NCI-H128 (cell line): ENCODE measurements around the gene FAM177B.

Experiments
- DNase-seq: peaks from one replicate; lab custom pipeline; 2025; ENCODE audit not compliant: unreplicated experiment; lab: John Stamatoyannopoulos, UW

The FAM177B gene

DNA sequence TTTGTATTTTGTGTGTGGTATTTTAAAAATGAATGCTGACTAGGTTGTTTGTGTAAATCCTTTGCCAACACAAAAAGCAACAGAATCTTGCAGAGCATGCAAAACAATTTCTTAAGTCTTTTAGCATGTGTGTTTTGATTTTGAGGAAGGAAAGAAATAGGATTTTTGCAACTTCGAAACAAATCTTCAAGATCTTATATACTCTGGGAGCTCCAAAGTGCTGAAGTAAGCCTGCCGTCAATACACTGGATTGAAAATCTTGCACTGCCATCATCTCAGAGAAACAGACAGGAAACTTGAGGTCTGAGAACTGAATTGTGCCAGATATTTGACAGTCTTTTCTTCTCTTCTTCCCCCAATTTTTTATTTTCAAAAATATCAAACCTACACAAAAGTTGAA, 48.5 kb downstream of the FAM177B start:
- no peak for DNase-seq

DNA sequence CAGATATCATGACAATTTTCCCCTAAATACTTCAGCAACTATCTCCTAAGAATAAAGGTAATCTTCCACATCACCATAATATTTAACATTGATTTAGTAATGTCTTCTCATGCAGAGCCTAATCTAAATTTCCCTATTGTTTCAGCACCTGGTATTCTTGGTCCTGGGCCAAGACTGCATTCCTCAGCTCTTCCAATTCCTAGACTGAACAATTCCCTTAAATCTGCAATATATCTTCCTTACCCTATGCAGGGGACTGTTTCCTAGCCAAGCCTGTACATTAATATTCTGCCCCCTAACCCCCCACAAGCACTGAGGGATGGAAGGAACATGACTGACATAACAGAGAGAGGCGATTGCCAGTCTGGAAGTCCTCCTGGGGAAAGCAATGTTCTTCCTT, 49.1 kb downstream of the FAM177B start:
- DNase-seq = no peak

DNA sequence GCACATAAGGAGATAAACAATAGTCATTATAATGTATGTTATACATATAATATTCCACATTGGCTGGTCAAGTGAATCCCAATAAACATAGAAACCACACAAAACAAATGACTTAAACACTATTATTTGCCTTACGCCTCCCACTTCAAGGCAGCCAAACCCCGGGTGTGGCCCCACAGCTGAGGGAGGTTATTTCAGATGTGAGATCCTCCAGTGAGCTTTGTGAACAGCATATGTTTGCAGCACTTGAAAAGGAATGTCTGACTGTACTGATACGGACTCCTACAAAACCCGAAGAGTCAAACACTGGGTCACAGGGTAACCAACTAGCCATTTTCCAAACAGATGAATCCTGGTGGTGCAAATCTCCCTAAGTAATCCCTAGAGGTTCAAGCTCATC, 50.7 kb downstream of the FAM177B start:
- no peak for DNase-seq

DNA sequence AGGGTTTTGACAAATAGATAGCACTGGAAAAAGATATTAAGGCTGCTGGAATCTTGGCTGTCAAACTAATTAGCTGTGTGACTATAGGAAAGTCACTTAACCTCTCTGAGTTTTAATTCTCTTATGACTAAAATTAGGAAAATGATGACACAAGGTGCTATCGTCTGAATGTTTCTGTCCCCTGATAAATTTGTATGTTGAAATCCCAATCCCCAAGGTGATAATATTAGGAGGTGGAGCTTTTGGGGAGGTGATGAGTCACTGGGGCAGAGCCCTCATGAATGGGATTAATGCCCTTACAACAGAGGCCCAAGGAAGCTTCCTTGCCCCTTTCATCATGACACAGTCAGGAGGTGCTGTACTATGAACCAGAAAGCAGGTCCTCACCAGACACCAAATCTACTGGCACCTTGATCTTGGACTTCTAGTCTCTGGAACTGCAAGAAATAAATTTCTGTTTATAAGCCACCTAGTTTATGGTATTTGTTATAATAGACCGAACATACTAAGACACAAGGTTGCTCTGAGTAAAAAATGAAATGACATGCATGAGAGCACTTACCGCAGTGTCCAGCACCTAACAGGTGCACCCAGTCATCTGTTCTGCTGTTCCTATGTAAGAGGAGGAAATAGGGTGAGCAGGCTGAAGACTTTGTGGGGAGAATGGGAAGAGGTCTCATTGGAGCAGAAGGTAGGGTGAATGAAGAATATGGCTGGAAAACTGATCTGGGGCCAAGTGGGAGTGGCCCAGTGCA, 51.6 kb downstream of the FAM177B start:
- DNase-seq = no peak

DNA sequence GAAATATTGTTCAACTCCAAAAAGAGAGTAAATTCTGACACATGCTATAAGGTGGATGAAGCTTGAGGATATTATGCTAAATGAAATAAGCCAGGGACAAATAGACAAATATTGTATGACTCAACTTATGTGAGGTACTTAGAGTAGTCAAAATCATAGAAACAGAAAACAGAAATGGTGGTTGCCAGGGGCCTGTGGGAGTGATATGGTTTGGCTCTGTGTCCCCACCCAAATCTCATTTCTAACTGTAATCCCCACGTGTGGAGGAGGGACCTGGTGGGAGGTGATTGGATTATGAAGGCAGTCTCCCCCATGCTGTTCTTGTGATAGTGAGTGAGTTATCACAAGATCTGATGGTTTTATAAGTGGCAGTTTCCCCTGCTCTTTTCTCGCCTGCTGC, 53.1 kb downstream of the FAM177B start:
- no peak for DNase-seq

DNA sequence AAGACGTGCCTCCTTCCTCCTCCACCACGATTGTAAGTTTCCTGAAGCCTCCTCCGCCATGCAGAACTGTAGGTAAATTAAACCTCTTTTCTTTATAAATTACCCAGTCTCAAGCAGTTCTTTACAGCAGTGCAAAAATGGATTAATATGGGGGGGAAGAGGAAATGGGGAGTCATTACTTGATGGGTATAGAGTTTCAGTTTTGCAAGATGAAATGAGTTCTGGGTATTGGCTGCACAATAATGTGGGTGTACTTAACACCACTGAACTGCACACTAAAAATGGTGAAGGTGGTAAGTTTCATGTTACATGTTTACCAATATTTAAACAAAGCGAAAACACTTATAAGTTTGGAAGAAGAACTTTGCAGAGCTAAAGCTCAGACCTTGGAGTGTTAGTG, 53.5 kb downstream of the FAM177B start:
- no peak for DNase-seq

DNA sequence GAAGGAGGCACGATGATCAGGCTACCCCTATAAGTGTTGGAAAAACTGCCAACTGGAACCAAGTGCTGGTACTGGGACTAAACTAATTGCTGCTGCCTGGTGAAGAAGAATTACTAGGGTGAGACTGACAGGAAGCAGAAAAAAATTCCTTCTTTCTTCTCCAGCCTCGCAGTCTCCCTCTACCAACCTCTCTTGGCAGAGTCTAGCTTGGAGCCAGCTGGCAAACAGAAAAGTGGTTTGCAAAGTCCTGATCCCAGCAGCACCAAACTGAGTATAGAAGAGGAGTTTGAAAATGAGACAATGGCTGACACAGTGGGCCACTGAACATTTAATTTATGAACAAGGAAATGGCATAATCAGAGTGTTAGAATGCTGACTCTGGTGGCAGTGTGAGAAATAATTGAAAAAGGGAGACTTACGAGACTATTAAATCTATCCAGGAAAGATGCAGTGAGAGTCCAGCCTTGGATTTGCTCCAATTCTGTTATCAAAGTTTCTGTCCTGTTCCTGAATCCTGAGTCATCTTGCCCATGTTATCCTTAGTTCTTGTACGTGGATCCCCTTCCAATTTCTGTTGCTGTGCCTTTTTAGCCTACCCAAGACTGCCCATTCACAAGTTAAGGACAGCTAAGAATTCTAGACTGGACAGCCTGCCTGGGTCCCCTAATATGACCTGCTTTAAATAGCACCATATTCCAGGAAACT, 54.2 kb downstream of the FAM177B start:
- DNase-seq = no peak

DNA sequence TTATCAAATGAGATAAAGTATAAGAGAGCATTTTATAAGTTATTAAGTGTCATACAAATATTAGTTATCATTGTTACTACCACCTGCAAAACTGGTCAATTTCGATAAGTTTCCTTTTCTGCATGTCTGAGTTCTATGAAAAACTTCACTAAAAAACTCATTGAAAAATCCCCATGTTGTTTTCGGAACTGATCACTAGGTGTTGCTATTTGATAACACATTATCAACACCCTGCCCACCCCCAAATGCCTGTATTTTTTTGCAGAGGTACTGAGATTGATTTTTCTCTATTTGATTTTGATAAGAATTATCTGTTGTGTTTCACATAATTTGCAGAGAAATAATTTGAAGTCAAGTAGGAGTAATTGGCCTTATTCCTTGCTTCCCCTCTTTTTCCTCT, 55.7 kb downstream of the FAM177B start:
- DNase-seq = no peak

DNA sequence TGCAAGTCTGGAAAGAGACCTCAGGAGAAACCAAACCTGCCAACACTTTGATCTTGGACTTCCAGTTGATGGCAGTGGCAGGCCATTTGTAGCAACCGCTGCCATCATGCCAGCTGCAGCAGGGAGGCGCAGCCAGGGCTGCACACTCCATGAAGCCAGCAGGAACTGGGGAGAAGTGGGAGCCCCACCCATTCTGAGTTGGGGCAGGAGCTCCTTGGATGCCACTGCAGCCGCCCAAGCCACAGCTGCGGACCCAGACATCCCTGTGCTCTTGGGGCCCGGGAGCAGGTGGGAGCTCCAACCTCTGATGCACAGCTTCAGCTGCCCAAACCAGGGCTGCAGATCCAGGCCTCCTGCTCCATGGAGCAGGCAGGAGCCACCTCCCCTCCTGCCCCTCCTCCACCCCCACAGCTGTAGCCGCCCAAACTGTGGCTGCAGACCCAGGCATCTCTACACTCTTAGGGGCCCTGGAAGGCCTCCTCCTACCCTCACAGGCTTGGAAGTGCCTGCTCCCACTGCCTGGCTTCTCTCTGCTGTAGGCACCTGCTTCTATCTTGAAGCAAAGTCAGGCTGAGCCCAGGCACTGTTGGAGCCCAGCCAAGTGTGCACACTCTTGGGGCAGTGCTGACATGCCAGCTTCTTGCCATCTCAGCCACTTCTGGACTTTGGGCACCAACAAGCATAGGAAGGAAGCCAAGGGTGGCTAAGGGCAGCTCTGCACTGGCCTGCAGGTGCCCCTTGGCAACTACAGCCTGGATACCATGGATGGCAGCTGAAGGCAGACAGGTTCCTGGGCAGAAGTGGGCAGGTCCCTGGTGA, 57.9 kb downstream of the FAM177B start:
- no peak for DNase-seq

DNA sequence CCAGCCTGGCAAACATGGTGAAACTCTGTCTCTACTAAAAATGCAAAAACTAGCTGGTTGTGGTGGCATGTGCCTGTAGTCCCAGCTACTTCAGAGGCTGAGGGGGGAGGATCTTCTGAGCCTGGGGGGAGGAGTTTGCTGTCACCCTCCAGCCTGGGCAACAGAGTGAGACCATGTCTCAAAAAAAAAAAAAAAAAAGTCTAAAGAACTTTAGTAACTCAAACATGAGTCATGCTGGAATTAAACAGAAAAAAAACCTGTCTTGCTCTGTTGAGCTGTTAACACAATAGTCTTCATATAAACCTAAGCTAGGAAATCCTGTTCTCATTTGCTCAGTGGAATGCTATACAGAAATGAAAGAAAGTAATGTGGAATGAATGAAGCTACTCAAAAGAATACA, 61.1 kb downstream of the FAM177B start:
- no peak for DNase-seq

DNA sequence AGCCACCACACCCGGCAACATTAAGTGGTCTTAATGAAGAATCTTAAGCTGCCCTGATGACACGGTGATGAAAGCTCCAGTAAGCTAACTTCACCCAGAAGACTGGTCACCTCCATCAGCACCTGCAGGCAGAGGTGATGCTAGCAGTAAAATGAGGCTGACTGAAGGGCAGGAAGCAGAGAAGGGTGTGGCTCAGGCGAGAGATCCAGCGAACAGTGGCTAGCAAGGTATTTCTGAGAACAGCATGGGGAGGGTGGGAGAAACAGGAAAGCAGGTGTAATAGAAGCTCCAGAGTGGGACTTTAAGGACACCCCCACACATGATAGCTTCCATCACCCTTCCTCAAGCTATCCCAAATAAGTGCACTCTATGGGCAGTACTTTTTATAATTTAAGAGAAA, 62.0 kb downstream of the FAM177B start:
- DNase-seq = no peak
